ENCODE data around the gene CD4. TPM values are rescaled to one million over a fixed set of nuclear protein-coding genes. Genes with fewer than 3 reads are reported as not detected.

Gene CD4
- total and polyA plus RNA-seq, 2 donors (not counting 3 experiments of a cell fraction or from before 2014, with no cell fraction given) = not detected

GRCh38 chr12:6759741-6760140, 29.6 kb upstream of the CD4 start:
- Histone ChIP-seq H3K4me1 (ENCODE audit: control insufficient read depth, extremely low read depth, insufficient read depth, low read length) (peaks cover 13% of the 10 kb centered on the region), H3K27ac (ENCODE audit: insufficient read depth, low read depth, low read length) (no peak overlapping the region), H3K79me2 (ENCODE audit: control insufficient read depth, insufficient read depth, low read length) (no peaks in the 10 kb centered on the region), H3K4me3 (replicated peaks in 1 of 3; ENCODE audit: insufficient read depth in 1 of 3, low read depth in 1 of 3, low read length in 3 of 3) (no peak overlapping the region), H3K9ac (replicated peaks; ENCODE audit: extremely low read depth, insufficient read depth, low read length) (no peak overlapping the region), H2AFZ (ENCODE audit: low read depth, low read length) (no peak overlapping the region), H3K9me3 (replicated peaks; ENCODE audit: control insufficient read depth, insufficient read depth, low read length) (no peaks in the 10 kb centered on the region), H3K4me2 (ENCODE audit: insufficient read depth, low read length) (no peak overlapping the region), H3K27me3 (ENCODE audit: control insufficient read depth in 2 of 2, insufficient read depth in 2 of 2, low read length in 2 of 2) (peaks cover 0 to 2% of the 10 kb centered on the region in 2 experiments), H4K20me1 (replicated peaks; ENCODE audit: control insufficient read depth, extremely low read depth, insufficient read depth, low read length) (no peaks in the 10 kb centered on the region), H3K36me3 (ENCODE audit: control insufficient read depth in 2 of 2, extremely low read depth in 1 of 2, insufficient read depth in 2 of 2, low read length in 2 of 2) (no peaks in the 10 kb centered on the region), H3K9me1 (replicated peaks; ENCODE audit: control insufficient read depth, extremely low read depth, insufficient read depth, low read length) (no peaks in the 10 kb centered on the region)
- CTCF ChIA-PET = interaction anchor here (1.2 kb wide), 1 partner anchor 19 kb away, joined by 3 read pairs; no protein-coding TSS in a partner anchor
- dilution Hi-C loops (cut with MboI; ENCODE audit: extremely low pct_ligation_motif_present, low sequenced_read_pairs) (no loop called here), intact Hi-C loops (cut with micrococcal nuclease) (no loop called here)
- no TSS peak for BruUV-seq (replicated peaks)
- TF ChIP-seq MYC (IDR thresholded peaks at IDR 0.05; ENCODE audit: low read depth, low read length) = no peak
- no peak for TF ChIP-seq FOS (IDR thresholded peaks at IDR 0.05; ENCODE audit: borderline replicate concordance, insufficient read depth, low read length)
- no peak for TF ChIP-seq CTCF (IDR thresholded peaks at IDR 0.05; ENCODE audit: extremely low read depth in 1 of 2, insufficient read depth in 1 of 2, low read depth in 1 of 2, low read length in 2 of 2)
- TF ChIP-seq EZH2 (IDR thresholded peaks at IDR 0.05; ENCODE audit: borderline replicate concordance, low read depth, low read length, severe bottlenecking) = no peak
- TF ChIP-seq POLR2A (IDR thresholded peaks at IDR 0.05; ENCODE audit: low read depth, low read length) = no peak
- POLR2A ChIA-PET = interaction anchor here (0.7 kb wide), 1 partner anchor 363 kb away, joined by 3 read pairs; no protein-coding TSS in a partner anchor
- DNase-seq (ENCODE audit: low read depth, low spot score) = no peak
- no peak for FAIRE-seq

GRCh38 chr12:6763380-6763779, 25.9 kb upstream of the CD4 start:
- intact Hi-C loops (cut with micrococcal nuclease) (no loop called here), dilution Hi-C loops (cut with MboI; ENCODE audit: extremely low pct_ligation_motif_present, low sequenced_read_pairs) (no loop called here)
- Histone ChIP-seq H2AFZ (ENCODE audit: low read depth, low read length) (peak overlapping the region; percentile 89), H4K20me1 (replicated peaks; ENCODE audit: control insufficient read depth, extremely low read depth, insufficient read depth, low read length) (no peaks in the 10 kb centered on the region), H3K79me2 (ENCODE audit: control insufficient read depth, insufficient read depth, low read length) (peaks cover 18% of the 10 kb centered on the region), H3K9ac (replicated peaks; ENCODE audit: extremely low read depth, insufficient read depth, low read length) (peak overlapping the region; percentile 17), H3K27ac (ENCODE audit: insufficient read depth, low read depth, low read length) (peak overlapping the region; percentile 70), H3K9me1 (replicated peaks; ENCODE audit: control insufficient read depth, extremely low read depth, insufficient read depth, low read length) (no peaks in the 10 kb centered on the region), H3K36me3 (ENCODE audit: control insufficient read depth in 2 of 2, extremely low read depth in 1 of 2, insufficient read depth in 2 of 2, low read length in 2 of 2) (no peaks in the 10 kb centered on the region), H3K9me3 (replicated peaks; ENCODE audit: control insufficient read depth, insufficient read depth, low read length) (no peaks in the 10 kb centered on the region), H3K27me3 (ENCODE audit: control insufficient read depth in 2 of 2, insufficient read depth in 2 of 2, low read length in 2 of 2) (peaks cover 0 to 2% of the 10 kb centered on the region in 2 experiments), H3K4me2 (ENCODE audit: insufficient read depth, low read length) (peak overlapping the region; percentile 61), H3K4me1 (ENCODE audit: control insufficient read depth, extremely low read depth, insufficient read depth, low read length) (peaks cover 30% of the 10 kb centered on the region), H3K4me3 (replicated peaks in 1 of 3; ENCODE audit: insufficient read depth in 1 of 3, low read depth in 1 of 3, low read length in 3 of 3) (no peak overlapping the region)
- TF ChIP-seq POLR2AphosphoS5 (IDR thresholded peaks at IDR 0.05; ENCODE audit: insufficient read depth, low read depth, low read length) (no peak), POLR2A (IDR thresholded peaks at IDR 0.05; ENCODE audit: low read depth, low read length) (no peak), FOS (IDR thresholded peaks at IDR 0.05; ENCODE audit: borderline replicate concordance, insufficient read depth, low read length) (no peak), JUN (IDR thresholded peaks at IDR 0.05; ENCODE audit: borderline replicate concordance, insufficient read depth, insufficient read length, low read depth) (no peak), CTCF (IDR thresholded peaks at IDR 0.05; ENCODE audit: extremely low read depth in 1 of 2, insufficient read depth in 1 of 2, low read depth in 1 of 2, low read length in 2 of 2) (no peak), EZH2 (IDR thresholded peaks at IDR 0.05; ENCODE audit: borderline replicate concordance, low read depth, low read length, severe bottlenecking) (no peak), MAX (IDR thresholded peaks at IDR 0.05; ENCODE audit: insufficient read depth, insufficient read length) (no peak), MYC (IDR thresholded peaks at IDR 0.05; ENCODE audit: low read depth, low read length) (no peak), GATA2 (IDR thresholded peaks at IDR 0.05; ENCODE audit: insufficient read depth, insufficient read length, low read depth, low read length) (no peak)
- TSS peak; percentile 82 for BruUV-seq (replicated peaks)
- ChIA-PET CTCF (interaction anchor here (1.4 to 2.5 kb wide), 2 partner anchors 10 to 15 kb away, joined by 3 to 28 read pairs; partner anchors contain the start of gene MLF2), POLR2A (interaction anchor here (0.9 kb wide), 1 partner anchor 10 kb away, joined by 5 read pairs; the partner anchor contains the start of gene MLF2)
- DNase-seq (ENCODE audit: low read depth, low spot score) (no peak), FAIRE-seq (no peak)
